HUES48 (cell line): ENCODE data around the gene KRTAP21-3.

Source experiments
- H3K27ac ChIP-seq: one replicate; pipeline ENCODE4 v1.7.0; 2013; ENCODE audit warnings: low read depth, low read length, inconsistent platforms
- H3K27me3 ChIP-seq: 2 replicates; pipeline ENCODE4 v1.6.1; 2013; ENCODE audit warnings: mild to moderate bottlenecking, low read length; ENCODE audit not compliant: control insufficient read depth, insufficient read depth
- H3K36me3 ChIP-seq: 2 replicates; pipeline ENCODE4 v1.6.1; 2013; ENCODE audit warnings: low read length; ENCODE audit not compliant: control insufficient read depth, insufficient read depth
- H3K4me1 ChIP-seq: 2 replicates; pipeline ENCODE4 v1.6.1; 2013; ENCODE audit warnings: mild to moderate bottlenecking, low read length; ENCODE audit not compliant: control insufficient read depth, insufficient read depth
- H3K4me3 ChIP-seq: 2 replicates; pipeline ENCODE4 v1.5.1; 2013; ENCODE audit warnings: mild to moderate bottlenecking, low read depth, low read length
- H3K9ac ChIP-seq: 2 replicates; pipeline ENCODE4 v1.6.1; 2013; ENCODE audit warnings: mild to moderate bottlenecking, low read depth, low read length, moderate library complexity
- H3K9me3 ChIP-seq: 2 replicates; pipeline ENCODE4 v1.6.1; 2013; ENCODE audit warnings: low read length; ENCODE audit not compliant: control insufficient read depth, insufficient read depth

Gene KRTAP21-3

DNA sequence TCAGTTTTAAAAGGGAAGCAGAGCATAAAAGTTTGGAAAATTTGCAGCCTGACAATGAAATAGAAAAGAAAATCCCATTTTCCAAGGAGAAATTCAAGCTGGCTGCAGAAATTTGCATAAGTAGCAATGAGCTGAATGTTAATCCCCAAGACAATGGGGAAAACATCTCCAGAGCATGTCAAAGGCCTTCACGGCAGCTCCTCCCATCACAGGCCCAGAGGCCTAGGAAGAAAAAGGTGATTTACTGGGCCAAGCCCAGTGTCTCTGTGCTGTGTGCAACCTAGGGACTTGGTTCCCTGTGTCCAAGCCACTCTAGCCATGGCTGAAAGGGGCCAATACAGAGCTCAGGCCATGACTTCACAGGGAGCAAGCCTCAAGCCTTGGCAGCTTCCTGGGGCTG is 49.8 kb downstream of the KRTAP21-3 start:
- Histone ChIP-seq H3K9me3 (peaks cover 7% of the 10 kb centered on the region), H3K4me1 (no peaks in the 10 kb centered on the region), H3K27ac (no peak overlapping the region), H3K9ac (no peak overlapping the region), H3K4me3 (0 out of 2 replicates have a peak overlapping the region, but pooled peaks have one; percentile 22), H3K36me3 (no peaks in the 10 kb centered on the region), H3K27me3 (no peaks in the 10 kb centered on the region)
